ENCODE results near the gene CUBN. TPM values are rescaled to one million over a fixed set of nuclear protein-coding genes. Genes with fewer than 3 reads are reported as not detected.

Gene CUBN
- total and polyA plus RNA-seq, 9 of the 15 experiments (the other 6 are each of a cell fraction or from before 2014, with no cell fraction given): 0.04 to 0.33 (median 0.09) TPM

GRCh38 chr10:16902606-16903005 is 227.0 kb downstream of the CUBN start (continued):
- TF ChIP-seq, protein P1, sequence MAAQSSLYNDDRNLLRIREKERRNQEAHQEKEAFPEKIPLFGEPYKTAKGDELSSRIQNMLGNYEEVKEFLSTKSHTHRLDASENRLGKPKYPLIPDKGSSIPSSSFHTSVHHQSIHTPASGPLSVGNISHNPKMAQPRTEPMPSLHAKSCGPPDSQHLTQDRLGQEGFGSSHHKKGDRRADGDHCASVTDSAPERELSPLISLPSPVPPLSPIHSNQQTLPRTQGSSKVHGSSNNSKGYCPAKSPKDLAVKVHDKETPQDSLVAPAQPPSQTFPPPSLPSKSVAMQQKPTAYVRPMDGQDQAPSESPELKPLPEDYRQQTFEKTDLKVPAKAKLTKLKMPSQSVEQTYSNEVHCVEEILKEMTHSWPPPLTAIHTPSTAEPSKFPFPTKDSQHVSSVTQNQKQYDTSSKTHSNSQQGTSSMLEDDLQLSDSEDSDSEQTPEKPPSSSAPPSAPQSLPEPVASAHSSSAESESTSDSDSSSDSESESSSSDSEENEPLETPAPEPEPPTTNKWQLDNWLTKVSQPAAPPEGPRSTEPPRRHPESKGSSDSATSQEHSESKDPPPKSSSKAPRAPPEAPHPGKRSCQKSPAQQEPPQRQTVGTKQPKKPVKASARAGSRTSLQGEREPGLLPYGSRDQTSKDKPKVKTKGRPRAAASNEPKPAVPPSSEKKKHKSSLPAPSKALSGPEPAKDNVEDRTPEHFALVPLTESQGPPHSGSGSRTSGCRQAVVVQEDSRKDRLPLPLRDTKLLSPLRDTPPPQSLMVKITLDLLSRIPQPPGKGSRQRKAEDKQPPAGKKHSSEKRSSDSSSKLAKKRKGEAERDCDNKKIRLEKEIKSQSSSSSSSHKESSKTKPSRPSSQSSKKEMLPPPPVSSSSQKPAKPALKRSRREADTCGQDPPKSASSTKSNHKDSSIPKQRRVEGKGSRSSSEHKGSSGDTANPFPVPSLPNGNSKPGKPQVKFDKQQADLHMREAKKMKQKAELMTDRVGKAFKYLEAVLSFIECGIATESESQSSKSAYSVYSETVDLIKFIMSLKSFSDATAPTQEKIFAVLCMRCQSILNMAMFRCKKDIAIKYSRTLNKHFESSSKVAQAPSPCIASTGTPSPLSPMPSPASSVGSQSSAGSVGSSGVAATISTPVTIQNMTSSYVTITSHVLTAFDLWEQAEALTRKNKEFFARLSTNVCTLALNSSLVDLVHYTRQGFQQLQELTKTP (IDR thresholded peaks at IDR 0.05; ENCODE audit: low read depth in 1 of 2, partially characterized antibody in 2 of 2): no peak
- TF ChIP-seq ELF2 (CRISPR knock-in tag; IDR thresholded peaks at IDR 0.05) (no peak), HES1 (IDR thresholded peaks at IDR 0.05; ENCODE audit: low read depth) (no peak)

DNA sequence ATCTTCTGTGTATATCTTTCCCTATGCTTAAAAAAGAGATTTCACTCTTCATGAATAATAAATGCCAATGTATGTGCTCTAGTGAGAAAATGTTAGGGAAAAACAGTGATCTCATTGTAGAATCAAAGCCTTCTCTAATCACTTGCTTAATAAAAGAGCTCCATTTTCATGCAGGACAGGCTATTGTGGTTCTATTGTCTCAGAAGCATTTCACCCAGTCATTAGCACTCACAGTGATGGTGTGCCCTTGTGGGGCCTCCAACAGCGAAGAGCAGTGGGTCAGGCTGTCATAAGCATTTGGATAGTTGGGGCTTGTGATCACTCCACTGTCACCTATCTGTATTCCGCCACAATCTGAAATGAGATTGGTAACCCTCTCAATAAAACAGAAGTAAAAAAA is 228.5 kb downstream of the CUBN start:
- intact Hi-C loops (cut with micrococcal nuclease) (no loop called here), in situ Hi-C loops (cut with MboI) (no loop called here)
- Histone ChIP-seq H3K27me3 (ENCODE audit: control insufficient read depth in 2 of 2, insufficient read depth in 2 of 2, low read length in 2 of 2) (no peaks in the 10 kb centered on the region), H3K9me1 (ENCODE audit: control insufficient read depth, insufficient read depth, low read length) (no peaks in the 10 kb centered on the region), H3K79me2 (ENCODE audit: control insufficient read depth, insufficient read depth, low read length) (no peaks in the 10 kb centered on the region), H3K27ac (ENCODE audit: extremely low read depth, low read depth, low read length) (no peak overlapping the region), H3K9ac (ENCODE audit: insufficient read depth in 1 of 2, low read depth in 2 of 2, low read length in 2 of 2) (no peak overlapping the region), H3K9me3 (replicated peaks; ENCODE audit: control insufficient read depth, insufficient read depth, low read depth, low read length) (peaks cover 5% of the 10 kb centered on the region; the same call in 1 of the 2 replicates), H3K4me2 (ENCODE audit: insufficient read depth, low read length) (no peak overlapping the region), H3K36me3 (ENCODE audit: control insufficient read depth, insufficient read depth, low read length) (no peaks in the 10 kb centered on the region), H3K4me1 (replicated peaks in 1 of 2; ENCODE audit: control insufficient read depth in 2 of 2, insufficient read depth in 2 of 2, low read length in 2 of 2) (peaks cover 0 to 3% of the 10 kb centered on the region in 2 experiments; a peak in 1 of 5 replicates), H3K4me3 (no peak overlapping the region), H2AFZ (ENCODE audit: low read depth, low read length) (no peak overlapping the region), H4K20me1 (replicated peaks; ENCODE audit: control insufficient read depth, insufficient read depth, low read length) (no peaks in the 10 kb centered on the region)
- DNase-seq (ENCODE audit: extremely low read depth in 1 of 4, low spot score in 3 of 4) (no peak), ATAC-seq (no peak), FAIRE-seq (no peak)
- ChIA-PET CTCF (ENCODE audit: low intra/inter-chr PET ratio) (no interaction called here), POLR2A (interaction anchor here (0.5 to 1.6 kb wide), 3 partner anchors 9 to 329 kb away, joined by 3 to 5 read pairs (median 3); no protein-coding TSS in a partner anchor)
- no TSS peak for BruUV-seq (replicated peaks)
- 82% methylated on average over 1 of the region's 2 CpGs for WGBS (ENCODE audit: insufficient coverage, low coverage, missing lambda C conversion rate)
- TF ChIP-seq MYBL2 (IDR thresholded peaks at IDR 0.05; ENCODE audit: low read depth) (no peak), MYBL2 (CRISPR knock-in tag; IDR thresholded peaks at IDR 0.05; ENCODE audit: borderline replicate concordance) (no peak), SMAD2 (IDR thresholded peaks at IDR 0.05; ENCODE audit: low read depth, low read length) (no peak), NFIC (IDR thresholded peaks at IDR 0.05) (no peak), ATF6 (CRISPR knock-in tag; IDR thresholded peaks at IDR 0.05) (no peak), ZBTB49 (CRISPR knock-in tag; IDR thresholded peaks at IDR 0.05; ENCODE audit: borderline replicate concordance) (no peak), DMBX1 (CRISPR knock-in tag; IDR thresholded peaks at IDR 0.05; ENCODE audit: borderline replicate concordance) (no peak), POLR2AphosphoS2 (IDR thresholded peaks at IDR 0.05; ENCODE audit: low read length) (no peak), LEF1 (IDR thresholded peaks at IDR 0.05) (no peak), ZNF41 (CRISPR knock-in tag; conservative IDR thresholded peaks at IDR 0.05) (no peak)

Data from K562 (cell line).